HG02642 (cell line): ENCODE data around the gene ITGAD.
"Not testable (repeated sequence)": the region's sequence is repeated elsewhere in the genome, so short reads cannot be mapped to it uniquely, and the experiment has no call there.

Experiments
- ATAC-seq: cut with Tn5 transposase; IDR thresholded peaks from one replicate; pipeline ENCODE4 v1.9.1; 2021; ENCODE audit warnings: mild to moderate bottlenecking; ENCODE audit not compliant: unreplicated experiment, poor library complexity

ITGAD gene

DNA sequence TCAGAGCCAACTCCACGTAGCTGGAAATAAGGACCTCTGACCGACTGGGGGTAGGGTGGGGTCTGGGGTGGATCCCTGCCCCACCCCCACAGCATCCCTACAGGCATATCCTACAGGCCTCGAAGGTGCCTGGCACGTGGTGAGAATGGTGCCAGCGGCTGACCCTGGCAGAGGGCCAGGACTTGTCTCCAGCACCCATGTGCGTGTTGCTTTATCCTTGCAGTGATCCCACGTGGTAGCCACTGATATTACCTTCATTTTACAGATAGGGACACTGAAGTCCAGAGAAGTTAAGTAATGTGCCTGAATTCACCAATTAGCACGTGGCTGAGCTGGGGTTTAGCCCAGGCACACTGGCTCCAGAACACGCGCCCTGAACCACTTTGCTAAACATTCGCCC, 8.3 kb downstream of the ITGAD start:
- no peak for ATAC-seq

DNA sequence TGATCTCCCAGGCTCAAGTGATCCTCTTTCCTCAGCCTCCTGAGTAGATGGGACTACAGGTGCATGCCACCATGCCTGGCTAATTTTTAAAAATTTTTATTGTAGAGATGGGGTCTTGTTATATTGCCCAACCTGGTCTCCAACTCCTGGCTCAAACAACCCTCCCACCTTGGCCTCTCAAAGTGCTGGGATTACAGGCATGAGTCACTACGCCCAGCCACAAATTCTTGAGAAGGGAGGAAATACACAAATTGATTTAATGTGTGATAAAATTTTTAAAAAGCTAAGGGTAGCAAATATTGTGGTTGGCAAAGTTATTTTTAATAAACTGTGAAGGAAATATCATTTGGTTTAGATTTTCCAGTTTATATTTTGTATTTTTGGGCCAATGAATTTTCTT, 9.6 kb downstream of the ITGAD start:
- ATAC-seq = no peak

DNA sequence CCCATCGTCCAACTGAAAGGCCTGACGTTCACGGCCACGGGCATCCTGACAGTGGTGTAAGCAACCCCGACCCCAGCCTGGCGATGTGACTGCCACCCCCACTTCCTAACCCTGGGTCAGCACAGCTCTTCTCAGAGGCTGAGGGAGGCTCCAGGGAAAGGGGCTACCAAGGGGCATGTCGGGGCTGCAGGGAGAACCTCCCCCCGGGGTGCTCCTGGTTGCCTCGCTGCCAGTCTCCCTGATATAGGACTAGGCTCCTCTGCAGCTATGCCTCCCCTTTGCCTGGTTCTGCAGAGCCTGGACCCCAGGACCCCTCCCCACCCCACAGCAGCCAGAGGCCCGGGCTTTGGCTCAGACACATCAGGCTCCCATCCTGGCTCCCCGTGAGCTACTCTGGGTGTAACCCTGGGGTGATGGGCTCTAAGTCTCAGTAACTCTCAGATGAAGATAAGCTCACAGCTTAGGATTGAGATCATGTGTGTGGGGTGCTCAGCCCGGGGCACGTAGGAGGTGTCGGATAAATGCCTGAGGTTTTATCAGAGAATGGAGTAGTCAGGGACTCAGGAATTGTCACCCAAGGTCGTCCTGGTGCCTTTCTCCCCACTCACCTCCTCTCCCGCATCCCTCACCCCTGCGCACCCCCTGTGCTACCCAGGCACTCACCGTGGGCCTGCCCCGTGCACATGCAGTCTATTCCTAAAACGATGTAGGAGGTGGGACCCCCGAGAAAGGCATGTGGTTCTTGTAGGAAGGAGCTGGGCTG, 10.6 kb downstream of the ITGAD start:
- no peak for ATAC-seq

DNA sequence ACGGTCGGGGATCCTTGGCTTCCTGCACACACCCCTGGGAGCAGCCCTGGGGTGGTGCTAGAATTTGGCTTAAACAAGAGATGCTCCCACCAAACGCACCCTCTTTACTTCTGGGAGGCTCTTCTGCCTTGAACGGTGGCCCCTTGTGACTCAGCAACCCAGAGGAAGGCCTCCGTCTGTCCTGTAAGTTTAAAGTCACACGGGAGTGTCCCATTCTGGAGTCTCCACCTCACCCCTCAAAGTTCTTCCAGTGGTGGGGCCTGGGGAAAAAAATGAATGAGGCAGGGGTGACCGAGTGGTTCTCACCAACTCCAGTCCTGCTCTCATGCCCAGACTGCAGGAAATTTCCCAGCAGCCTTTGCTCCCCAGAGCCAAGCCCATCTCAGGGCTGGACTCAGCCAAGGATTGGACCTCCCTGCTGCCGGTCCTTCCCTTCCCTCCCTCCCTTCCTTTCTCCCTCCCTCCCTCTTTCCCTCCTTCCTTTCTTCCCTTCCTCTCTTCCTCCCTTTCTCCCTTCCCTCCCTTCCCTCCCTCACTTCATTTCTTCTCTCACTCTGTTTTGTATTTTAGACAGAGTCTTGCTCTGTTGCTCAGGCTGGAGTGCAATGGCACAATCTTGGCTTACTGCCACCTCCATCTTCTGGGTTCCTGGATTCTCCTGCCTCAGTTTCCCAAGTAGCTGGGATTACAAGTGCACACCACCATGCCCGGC, 11.4 kb downstream of the ITGAD start:
- ATAC-seq = no peak

DNA sequence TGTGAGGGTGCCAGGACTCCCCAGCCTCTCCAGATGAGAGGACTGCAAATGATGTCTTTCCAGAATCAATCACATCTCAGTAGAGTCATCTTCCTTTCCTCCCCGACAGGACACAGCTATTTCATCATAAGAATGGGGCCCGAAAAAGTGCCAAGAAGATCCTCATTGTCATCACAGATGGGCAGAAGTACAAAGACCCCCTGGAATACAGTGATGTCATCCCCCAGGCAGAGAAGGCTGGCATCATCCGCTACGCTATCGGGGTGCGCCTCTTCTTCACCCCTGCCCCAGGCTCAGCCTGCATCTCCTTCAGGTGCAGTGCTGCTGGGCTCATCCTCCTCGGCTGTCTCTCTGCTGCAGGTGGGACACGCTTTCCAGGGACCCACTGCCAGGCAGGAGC, 14.3 kb downstream of the ITGAD start:
- no peak for ATAC-seq

DNA sequence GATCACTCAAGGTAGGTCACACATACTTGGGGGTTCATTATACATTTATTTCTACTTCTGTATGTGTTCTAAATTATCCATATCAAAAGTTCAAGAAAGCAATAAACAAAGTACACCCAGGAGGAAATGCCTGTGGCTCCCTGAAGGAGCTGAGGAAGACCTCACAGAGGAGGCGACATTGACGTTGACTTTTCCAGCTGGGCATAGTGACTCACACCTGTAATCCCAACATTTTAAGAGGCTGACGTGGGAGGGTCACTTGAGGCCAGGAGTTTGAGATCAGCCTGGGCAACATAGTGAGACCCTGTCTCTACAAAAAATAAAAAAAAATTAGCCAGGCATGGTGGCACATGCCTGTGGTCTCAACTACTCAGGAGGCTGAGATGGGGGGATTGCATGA, 16.3 kb downstream of the ITGAD start:
- ATAC-seq = no peak

DNA sequence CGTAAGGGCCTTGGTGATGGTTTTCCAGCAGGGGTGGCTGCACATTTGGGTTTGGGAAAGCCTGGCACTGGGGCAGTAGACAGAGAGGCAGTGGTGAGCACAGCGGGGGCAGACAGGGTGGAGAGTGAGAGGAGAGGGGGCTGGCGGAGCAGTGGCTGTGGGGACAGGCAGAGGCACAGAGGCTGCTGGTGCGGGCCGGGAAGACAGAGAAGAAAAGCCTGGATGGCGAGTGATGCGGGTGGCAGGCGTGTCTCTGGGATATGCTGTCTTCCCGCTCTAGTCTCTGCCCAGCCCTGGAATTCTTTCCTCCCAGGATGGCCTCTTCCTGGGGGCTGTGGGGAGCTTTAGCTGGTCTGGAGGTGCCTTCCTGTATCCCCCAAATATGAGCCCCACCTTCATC, 16.9 kb downstream of the ITGAD start:
- no peak for ATAC-seq

DNA sequence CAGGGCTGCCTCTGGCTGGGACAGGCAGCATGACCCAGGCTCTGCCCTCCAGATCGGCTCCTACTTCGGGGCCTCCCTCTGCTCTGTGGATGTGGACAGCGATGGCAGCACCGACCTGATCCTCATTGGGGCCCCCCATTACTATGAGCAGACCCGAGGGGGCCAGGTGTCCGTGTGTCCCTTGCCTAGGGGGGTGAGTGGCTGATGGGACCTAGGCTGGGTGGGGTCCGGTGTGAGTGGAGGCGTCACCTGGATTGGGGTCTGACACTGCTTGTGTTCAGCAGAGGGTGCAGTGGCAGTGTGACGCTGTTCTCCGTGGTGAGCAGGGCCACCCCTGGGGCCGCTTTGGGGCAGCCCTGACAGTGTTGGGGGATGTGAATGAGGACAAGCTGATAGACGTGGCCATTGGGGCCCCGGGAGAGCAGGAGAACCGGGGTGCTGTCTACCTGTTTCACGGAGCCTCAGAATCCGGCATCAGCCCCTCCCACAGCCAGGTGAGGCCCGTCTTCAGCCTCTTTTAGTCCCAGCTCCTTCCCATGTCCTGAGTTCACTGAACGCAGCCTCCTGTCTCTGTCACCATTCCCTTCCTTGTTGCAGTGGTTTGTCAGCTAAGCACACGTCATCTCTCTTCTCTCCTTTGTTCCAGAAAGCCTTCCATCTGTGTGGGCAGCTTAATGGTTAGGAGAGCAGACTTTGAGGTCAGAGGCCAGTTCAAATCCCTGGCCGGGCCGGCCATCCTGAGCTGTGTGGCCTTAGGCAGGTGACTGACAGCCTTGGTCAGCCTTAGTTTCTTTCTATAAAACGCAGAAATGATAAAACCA, 18.1 kb downstream of the ITGAD start:
- ATAC-seq = no peak

DNA sequence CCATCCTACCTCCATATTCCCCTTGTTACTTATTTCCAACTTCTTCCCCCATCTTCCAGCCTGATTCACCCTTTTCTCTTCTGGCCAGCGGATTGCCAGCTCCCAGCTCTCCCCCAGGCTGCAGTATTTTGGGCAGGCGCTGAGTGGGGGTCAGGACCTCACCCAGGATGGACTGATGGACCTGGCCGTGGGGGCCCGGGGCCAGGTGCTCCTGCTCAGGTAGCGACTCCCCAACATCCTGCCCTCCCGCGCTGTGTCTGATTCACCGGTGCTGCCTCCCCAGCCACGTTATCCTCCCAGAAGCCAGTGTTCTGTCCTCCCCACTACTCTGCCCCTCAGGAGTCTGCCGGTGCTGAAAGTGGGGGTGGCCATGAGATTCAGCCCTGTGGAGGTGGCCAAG, 19.6 kb downstream of the ITGAD start:
- no peak for ATAC-seq

DNA sequence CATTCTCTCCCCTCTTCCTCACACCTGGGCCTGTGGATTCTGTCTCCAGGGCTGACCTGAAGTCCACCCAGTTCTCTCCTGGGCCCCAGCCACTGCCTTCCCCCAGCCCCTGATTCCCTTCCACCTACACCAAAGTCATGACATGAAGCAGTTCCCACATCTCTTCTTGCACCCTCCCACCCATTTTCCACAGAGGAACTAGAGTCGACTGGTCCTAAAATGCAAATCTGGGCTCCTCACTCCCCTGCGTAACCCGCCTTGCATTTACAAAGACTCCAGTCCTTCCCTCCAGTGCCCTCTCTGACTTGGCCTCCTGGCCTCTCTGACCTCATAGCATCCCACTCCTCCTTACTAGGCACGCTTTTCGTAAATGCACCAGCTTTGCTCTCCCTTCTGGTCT, 20.2 kb downstream of the ITGAD start:
- ATAC-seq = no peak

DNA sequence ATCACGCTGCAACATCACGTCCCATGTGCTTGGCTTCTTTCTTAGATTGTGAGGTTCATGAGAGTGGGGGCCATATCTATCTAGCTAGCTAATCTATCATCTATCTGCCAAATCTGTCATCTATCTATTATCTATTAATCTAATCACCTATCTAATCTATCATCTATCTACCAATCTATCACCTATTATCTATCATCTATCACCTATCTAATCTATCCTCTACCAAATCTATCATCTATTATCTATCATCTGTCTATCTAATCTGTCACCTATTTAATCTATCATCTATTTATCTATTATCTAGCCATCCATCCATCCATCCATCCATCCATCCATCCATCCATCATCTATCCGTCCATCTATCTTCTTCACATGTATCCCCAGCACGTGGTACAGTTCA, 20.8 kb downstream of the ITGAD start:
- ATAC-seq = no peak

DNA sequence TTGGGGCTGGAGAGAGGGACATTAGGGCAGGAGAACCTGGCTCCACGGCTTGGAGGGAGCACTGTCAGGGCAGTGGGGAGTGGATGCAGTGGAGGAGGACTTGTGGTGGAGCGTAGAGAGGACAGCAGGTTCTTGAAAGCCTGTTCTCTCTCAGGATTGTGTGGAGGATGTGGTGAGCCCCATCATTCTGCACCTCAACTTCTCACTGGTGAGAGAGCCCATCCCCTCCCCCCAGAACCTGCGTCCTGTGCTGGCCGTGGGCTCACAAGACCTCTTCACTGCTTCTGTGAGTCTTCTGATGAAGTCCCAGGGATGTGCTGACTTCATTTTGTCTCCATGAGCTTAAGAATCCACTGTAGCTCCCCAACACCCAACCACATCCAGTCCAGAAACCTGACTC, 21.6 kb downstream of the ITGAD start:
- ATAC-seq = no peak

DNA sequence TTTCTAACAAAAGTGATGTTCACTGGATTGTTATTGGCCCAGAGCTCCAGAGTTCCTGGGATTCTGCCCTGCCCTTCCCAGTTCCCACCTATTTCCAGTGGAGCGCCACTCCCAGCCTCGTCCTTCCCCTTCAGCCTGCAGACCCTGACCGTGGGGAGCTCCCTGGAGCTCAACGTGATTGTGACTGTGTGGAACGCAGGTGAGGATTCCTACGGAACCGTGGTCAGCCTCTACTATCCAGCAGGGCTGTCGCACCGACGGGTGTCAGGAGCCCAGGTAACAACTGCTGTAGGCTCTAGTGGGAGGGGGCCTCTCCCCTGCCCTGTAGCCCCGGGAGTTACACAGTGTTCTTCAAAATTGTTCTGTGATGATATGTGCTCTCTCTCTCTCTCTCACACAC, 23.2 kb downstream of the ITGAD start:
- no peak for ATAC-seq

DNA sequence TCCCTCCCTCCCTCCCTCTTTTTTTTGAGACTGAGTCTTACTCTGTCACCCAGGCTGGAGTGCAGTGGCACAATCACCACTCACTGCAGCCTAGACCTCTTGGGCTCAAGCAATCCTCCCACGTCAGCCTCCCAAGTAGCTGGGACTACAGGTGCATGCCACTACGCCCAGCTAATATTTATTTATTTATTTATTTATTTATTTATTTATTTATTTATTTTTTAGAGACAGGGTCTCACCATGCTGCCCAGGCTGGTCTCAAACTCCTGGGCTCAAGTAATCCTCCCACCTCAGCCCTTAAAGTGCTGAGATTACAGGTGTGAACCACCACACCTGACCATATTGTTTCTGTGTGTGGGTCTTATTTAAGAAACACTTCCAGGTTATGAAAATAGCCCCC, 23.9 kb downstream of the ITGAD start:
- ATAC-seq = not testable (repeated sequence)

DNA sequence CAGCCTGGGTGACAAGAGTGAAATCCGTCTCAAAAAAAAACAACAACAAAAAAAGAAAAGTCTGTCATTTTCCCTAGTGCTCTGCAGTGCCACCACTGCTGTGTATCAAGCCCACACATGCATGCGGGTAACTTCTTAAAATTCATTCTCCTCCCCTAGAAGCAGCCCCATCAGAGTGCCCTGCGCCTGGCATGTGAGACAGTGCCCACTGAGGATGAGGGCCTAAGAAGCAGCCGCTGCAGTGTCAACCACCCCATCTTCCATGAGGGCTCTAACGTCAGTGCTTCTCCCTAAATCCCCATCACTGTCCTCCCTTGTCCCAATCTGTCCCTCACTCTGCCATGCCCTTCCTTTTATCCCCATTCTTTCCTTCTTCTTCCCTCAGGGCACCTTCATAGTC, 24.8 kb downstream of the ITGAD start:
- no peak for ATAC-seq

DNA sequence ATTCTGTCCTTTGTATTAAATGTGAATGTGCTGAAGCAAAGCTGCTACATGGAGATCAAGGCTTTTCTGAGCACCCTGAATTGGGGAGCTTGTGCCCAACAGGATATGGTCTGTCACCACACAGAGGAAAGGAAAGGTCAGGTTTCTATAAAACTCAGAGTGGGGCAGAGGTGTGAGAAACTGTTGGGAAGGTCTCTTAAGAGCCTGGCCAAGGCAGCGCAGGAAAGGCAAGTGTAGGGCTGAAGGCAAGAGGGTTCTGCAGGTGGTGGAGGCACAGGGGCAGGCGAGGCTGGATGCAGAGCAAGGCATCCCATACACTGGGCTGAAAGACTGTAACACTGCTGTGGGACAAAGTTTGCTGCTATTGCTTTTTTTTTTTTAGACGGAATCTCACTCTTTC, 26.9 kb downstream of the ITGAD start:
- ATAC-seq = no peak

DNA sequence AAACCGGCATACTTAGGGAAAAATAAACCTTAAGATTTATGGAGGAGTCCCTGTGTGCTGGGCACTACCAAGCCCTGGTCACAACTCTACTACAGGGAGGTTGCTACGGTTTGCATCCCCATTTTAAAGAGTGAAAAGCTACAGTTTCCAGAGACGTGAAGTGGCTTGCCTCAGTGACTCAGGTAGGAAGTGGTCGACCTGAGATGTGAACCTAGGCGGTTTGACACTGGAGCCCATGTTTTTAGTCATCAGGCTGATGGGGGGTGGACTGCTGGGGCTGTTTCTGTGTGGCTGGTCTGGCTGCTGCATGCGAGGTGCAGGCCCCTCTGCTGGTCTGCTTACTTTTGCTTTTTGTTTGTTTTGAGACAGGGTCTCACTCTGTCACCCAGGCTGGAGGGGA, 28.5 kb downstream of the ITGAD start:
- ATAC-seq = no peak

DNA sequence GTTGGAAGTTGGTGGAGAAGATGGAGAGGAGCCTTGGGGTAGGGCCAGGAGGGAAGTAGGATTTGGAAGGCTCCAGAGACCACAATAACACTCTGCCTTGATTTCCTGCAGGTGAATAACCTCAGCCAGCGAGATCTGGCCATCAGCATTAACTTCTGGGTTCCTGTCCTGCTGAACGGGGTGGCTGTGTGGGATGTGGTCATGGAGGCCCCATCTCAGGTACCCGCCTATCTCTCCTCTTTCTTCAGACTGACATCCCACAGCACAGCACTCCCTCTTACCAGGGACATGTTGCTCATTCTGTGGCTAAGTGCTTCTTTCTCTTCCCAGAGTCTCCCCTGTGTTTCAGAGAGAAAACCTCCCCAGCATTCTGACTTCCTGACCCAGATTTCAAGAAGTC, 30.1 kb downstream of the ITGAD start:
- no peak for ATAC-seq

DNA sequence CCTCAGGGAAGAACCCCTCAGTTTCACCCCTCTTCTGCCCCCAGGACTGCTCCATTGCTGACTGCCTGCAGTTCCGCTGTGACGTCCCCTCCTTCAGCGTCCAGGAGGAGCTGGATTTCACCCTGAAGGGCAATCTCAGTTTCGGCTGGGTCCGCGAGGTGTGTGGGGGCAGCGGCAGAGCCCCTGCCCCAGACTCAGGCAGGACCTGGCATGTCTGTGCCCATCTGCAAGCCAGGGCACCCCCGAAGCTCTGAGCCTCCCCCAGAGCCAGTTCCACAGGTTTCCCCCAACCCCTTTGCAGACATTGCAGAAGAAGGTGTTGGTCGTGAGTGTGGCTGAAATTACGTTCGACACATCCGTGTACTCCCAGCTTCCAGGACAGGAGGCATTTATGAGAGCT, 30.7 kb downstream of the ITGAD start:
- ATAC-seq = no peak

DNA sequence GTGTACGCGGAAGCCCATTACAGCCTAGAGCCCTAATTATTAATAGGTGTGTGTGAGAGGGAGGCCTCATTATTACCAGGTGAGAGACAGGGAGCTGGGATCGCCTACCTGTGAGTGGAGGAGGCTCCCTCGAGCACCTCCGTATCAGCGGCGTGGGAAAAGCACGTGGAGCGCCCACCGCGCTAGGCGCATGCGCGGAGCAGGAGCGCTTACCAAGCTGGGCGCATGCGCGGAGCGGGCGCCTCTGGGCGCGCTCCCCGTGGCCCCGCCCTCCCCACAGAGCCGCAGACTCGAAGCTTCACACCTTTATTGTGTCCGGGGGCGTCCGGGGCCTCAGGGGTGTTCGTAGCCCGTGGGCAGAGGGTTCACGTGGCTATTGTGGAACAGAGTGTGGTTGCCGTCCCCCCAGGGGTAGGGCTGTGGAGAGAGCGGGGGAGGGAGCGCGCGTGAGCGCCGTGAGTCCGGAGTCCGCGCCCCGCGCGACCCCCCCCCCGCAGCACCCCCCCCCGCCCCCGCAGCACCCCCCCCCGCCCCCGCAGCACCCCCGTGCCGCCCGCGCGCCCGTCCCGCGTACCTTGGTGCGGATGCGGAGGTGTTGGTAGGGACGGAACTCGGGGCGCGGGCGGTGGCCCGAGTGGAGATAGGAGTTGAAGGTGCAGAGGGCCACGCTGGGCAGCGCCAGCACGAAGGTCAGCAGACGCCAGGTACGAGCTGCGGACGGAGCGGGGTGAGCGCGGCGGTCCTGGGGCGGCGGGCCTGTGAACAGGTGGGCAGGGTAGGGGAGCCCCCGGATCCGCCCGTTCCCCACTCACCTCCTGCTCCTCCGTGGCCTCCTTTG, 34.5 kb downstream of the ITGAD start:
- no peak for ATAC-seq

DNA sequence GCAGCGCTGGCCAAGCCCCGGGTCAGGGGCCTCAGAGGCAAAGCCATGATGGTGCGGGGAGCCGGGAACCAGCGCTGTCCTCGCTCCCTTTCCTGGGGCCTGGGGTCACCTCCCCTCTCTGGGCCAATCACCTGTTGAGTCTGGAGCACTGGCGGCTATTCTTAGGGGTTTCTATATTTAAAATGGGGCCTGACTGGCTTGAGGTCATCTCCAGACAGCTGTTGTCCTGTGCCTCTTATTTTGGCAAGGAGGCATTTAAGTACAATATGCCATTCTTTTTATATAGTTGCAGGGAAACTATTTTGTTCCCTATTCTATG, 35.1 kb downstream of the ITGAD start, which contains the start of gene COX6A2:
Gene COX6A2, minus strand, starts transcription at position 82 of the 319 bp plus-strand sequence. Its CDS starts 35 bp downstream, at position 47.
- ATAC-seq = no peak
